ES-I3 (cell line): ENCODE data around the gene RAMP3.
"Not testable (repeated sequence)": the region's sequence is repeated elsewhere in the genome, so short reads cannot be mapped to it uniquely, and the experiment has no call there.

Experiments
- H3K36me3 ChIP-seq: 2 replicates; pipeline ENCODE4 v1.6.1; 2013; ENCODE audit warnings: mild to moderate bottlenecking, low read length, control low read depth, moderate library complexity; ENCODE audit not compliant: insufficient read depth
- H3K4me1 ChIP-seq: 2 replicates; pipeline ENCODE4 v1.6.1; 2013; ENCODE audit warnings: mild to moderate bottlenecking, control low read depth, low read length; ENCODE audit not compliant: insufficient read depth
- H3K9ac ChIP-seq: 2 replicates; pipeline ENCODE4 v1.6.1; 2013; ENCODE audit warnings: low read depth, mild to moderate bottlenecking, low read length, moderate library complexity
- H3K9me3 ChIP-seq: 2 replicates; pipeline ENCODE4 v1.6.1; 2013; ENCODE audit warnings: mild to moderate bottlenecking, low read length, moderate library complexity; ENCODE audit not compliant: control insufficient read depth, insufficient read depth

RAMP3 gene

DNA sequence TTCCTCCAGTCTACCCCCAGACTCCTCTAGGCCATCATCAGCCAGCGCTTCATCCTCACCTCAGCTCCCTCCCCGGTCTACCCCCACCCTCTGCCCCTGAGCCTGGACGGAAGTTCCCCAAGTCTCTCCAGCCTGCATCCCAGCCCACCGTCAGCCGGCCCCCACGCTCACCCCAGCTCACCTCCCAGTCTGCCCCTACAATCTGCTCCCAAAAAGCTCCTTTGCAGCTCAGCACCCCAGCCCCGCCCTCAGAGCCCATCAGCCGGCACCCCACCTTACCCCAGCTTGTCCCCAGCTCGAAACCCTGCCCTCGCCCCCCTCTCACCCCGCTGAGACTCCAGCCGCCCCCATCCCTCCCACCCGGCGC lies 322 bp upstream of the RAMP3 start:
- Histone ChIP-seq H3K9me3 (no peaks in the 10 kb centered on the region), H3K4me1 (no peaks in the 10 kb centered on the region; the same call in 1 of the 2 replicates), H3K36me3 (no peaks in the 10 kb centered on the region), H3K9ac (peak overlapping the region; percentile 38; the same call in 1 of the 2 replicates)

DNA sequence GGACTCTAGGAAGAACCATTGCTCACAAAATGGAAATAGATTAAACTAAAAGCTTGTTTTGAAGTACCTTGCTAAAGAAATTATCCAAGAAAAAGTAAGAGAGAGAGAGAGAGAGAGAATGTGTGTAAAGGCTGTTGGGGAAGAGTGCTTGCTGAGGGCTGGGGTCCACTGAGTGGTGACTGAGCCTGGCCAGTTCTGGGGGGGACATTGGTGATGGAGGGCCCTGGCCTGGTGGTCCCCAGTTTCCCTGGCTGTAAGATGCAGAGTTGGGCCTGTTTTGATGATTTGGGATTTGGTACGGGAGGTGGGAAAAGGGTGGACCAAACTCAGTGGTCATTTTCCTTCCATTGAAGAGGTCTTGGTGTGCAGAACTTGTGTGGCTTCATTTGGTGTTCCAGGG lies 880 bp downstream of the RAMP3 start:
- Histone ChIP-seq H3K36me3 (no peaks in the 10 kb centered on the region), H3K4me1 (no peaks in the 10 kb centered on the region; the same call in 1 of the 2 replicates), H3K9ac (no peak overlapping the region), H3K9me3 (no peaks in the 10 kb centered on the region)

DNA sequence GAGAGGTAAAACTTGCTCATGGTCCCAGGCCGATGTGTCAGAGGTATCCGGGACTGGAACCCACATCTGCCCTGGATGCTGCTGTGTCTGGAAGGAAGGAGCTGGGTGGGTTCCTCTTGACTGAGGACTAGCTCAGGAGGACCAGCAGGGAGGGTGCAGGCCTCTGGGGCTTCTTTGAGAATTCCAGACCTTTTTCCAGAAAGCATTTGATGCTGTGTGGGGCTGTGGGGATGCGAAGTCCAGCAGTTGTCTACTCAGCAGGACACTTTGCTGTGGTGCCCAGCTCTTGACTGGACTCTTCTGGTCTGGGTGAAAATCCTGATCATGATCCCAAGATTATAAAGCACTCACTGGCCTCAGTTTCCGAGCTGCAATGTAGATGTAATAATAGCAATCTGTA lies 1.7 kb downstream of the RAMP3 start:
- Histone ChIP-seq H3K36me3 (no peaks in the 10 kb centered on the region), H3K9me3 (no peaks in the 10 kb centered on the region), H3K9ac (no peak overlapping the region), H3K4me1 (no peaks in the 10 kb centered on the region)

DNA sequence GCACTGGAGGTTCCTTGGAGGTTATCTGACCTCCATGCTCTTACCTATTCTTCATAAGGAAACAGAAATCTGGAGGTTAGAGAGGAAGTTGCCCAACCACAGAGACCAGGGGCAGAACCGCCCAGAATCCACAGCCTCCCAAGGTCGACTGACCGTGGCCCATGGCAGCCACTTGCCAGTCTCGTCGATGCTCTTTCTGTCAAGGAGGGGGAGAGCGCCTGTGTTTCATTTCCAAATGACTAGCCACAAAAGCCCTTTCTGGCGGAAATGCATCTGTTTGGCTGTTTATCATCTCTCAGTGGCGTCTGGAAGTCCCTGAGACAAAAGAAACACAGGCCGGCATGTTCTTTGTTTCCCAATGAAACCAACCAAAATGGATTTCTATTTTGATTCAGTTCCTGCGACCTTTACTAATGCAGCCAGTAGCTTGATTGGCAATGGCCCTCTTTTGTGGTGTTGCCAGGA lies 2.9 kb downstream of the RAMP3 start:
- Histone ChIP-seq H3K4me1 (no peaks in the 10 kb centered on the region), H3K9me3 (no peaks in the 10 kb centered on the region), H3K9ac (no peak overlapping the region), H3K36me3 (no peaks in the 10 kb centered on the region)

DNA sequence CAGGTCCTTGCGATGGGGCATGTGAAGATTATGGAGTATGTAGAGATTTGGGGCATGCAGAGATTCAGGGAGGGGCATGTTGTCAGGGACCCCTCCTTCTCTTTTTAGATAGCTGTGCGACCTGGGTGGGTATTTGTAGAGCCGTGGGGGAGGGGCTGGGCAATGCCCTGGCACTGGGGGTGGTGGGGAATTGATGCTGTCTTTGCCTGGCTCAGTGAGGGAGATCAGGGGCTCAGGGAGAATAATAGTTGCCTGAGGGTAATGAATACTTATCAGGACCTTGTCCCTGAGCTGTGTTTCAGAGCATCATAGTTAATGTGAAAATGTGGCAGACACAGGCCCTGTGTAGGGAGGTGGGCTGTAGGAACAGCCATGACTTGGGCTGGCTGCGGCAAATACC lies 3.5 kb downstream of the RAMP3 start:
- Histone ChIP-seq H3K4me1 (no peaks in the 10 kb centered on the region), H3K36me3 (no peaks in the 10 kb centered on the region), H3K9me3 (no peaks in the 10 kb centered on the region), H3K9ac (no peak overlapping the region)

DNA sequence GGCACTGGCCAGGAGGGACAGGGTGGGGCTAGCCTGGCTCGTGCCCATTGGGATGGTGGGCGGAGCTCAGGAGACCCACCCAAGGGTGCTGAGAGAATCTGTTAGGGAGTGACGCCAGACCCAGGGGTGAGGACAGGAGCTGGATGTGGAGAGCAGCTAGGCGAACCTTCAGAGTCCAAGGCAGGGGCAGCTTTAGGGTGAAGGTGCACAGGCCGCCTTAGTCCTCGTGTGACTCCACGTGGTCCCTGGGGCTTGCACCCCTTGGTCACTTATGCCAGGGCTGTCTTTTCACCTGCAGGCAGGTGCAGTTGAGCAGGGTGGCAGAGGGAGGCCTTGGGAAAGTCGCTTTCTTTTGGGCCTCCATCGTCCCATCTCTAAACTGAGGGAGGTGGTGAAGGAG lies 4.3 kb downstream of the RAMP3 start:
- Histone ChIP-seq H3K9me3 (no peaks in the 10 kb centered on the region), H3K4me1 (no peaks in the 10 kb centered on the region), H3K9ac (no peak overlapping the region), H3K36me3 (no peaks in the 10 kb centered on the region)

DNA sequence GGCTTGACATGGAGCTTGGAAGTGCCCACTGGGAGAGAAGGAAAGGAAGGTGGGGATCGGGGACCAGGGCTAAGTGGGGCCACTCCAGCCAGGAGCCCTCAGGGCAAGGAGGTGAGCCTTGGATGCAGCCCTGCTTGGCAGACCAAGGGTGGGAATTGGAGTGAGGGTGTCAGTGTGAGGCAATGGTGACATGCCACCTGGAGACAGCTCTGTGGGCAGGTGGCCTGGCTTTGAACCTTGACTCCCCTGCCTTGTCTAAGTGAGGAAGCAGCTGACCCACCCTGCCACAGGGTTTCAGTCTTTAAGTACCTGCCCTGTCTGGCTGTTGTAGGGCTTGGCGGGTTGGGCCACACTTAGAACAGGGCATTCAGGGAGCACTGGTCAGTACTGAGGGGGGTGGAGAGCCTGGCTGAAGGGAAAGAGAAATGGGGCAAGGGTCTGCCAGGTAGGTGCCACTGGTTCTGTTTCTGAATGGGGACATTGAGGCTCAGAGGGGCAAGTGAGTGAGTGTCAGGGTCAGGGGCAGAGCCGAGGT lies 4.8 kb downstream of the RAMP3 start:
- Histone ChIP-seq H3K4me1 (no peaks in the 10 kb centered on the region), H3K36me3 (no peaks in the 10 kb centered on the region), H3K9ac (no peak overlapping the region), H3K9me3 (no peaks in the 10 kb centered on the region)

DNA sequence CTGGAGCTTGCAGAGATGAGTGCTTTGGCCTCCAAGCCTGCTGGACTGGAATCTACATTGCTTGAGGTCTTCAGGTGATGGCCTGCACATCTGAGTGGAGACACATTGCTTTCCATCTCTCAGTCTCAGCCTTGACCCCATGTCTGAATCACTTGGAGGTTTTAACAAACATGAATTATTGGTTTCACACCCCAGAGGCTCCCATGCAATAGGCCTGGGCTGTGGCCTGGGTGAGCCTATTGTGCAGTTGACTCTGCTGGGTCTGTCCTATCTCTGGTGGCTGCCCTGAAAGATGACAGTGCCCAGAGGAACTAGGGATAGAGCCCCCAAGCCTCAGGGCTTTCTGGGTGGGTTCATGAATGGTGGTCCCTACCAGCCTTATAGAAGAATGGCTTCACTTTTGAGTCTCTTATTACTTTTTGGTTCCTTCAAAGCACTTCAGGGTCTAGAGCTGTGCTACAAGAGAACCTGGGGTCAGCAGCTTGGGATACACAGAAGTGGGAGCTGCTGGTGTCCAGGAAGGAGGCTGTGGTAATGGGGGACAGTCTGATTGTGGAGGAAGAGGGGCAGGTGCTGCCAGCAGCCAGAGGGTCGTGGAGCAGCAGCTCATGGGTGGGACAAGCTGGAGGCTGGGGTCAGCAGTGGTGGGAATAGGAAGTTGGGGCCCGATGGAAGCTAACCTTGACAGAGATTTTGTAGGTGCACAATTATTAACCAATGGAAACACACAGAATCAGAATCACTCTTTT lies 5.5 kb downstream of the RAMP3 start:
- no peak overlapping the region for H3K9ac ChIP-seq
- H3K4me1 ChIP-seq = no peaks in the 10 kb centered on the region
- H3K9me3 ChIP-seq = no peaks in the 10 kb centered on the region
- no peaks in the 10 kb centered on the region for H3K36me3 ChIP-seq

DNA sequence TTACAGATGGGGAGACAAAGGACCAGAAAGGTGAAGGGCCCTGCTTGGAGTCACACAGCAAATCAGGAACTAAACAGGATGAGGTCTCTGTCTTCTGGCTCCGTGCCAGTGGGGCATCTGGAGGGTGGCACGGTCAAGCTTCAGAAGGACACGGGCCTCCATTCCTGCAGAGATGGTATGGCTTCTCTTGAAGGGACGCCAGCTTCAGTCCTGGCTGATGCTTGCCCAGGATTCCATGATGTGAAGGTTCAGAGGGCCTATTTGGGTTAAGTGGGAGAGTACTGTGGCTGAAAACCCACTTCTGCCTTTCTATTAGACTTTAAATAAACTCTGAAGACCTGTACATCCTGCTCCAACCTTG lies 6.1 kb downstream of the RAMP3 start:
- H3K36me3 ChIP-seq = no peaks in the 10 kb centered on the region
- H3K9ac ChIP-seq = no peak overlapping the region
- H3K9me3 ChIP-seq = no peaks in the 10 kb centered on the region
- H3K4me1 ChIP-seq = no peaks in the 10 kb centered on the region

DNA sequence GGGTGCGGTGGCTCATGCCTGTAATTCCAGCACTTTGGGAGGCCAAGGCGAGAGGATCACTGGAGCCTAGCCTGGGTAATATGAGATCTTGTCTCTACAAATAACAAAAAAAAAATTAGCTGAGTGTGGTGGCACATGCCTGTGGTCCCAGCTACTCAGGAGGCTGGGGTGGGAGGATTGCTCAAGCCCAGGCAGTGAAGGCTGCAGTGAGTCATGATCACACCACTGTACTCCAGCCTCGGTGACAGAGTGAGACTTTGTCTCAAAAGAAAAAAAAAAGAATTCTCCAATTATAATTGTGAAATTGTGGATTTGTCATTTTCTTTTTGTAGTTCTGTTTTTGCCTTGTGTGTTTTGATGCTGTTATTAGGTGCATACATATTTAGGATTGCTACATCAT lies 6.7 kb downstream of the RAMP3 start:
- H3K4me1 ChIP-seq, H3K9me3 ChIP-seq, H3K9ac ChIP-seq, H3K36me3 ChIP-seq: not testable (repeated sequence)

DNA sequence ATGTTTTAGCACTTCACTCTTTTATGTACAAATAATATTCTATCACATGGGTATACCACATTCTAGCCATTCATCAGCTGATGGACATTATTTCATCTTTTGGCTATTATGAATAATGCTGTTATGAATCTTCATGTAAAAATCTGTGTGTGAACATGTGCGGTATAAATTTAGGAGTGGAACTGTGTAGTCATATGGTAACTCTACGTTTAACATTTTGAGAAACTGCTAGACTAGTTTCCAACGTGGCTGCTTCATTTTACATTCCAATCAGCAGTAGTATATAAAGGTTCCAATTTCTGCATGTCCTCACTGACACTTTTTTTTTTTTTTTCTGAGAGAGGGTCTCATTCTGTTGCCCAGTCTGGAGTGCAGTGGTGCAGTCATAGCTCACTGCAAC lies 8.3 kb downstream of the RAMP3 start:
- no peak overlapping the region for H3K9ac ChIP-seq
- no peaks in the 10 kb centered on the region for H3K4me1 ChIP-seq
- H3K9me3 ChIP-seq = no peaks in the 10 kb centered on the region
- no peaks in the 10 kb centered on the region for H3K36me3 ChIP-seq

DNA sequence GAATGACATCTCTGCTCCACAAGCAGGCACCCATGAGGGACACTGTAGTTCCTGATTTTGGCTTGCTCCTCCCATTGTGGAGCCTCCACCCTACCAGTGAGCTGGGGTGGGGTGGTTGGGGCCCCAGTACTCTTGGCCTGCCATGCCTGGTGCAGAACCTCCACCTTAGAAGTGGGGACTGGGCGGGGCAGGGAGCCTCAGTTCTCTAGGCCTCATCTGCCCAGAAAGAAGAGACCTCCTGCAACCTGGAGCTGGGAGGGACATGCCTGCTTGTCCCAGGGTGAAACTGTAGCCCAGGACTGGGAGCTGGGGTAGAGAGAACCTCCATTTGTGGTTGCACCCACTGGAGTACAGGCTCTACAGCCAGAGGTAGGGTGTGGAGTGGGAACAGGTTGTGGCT lies 14.4 kb downstream of the RAMP3 start:
- Histone ChIP-seq H3K4me1 (no peaks in the 10 kb centered on the region), H3K9ac (no peak overlapping the region), H3K9me3 (no peaks in the 10 kb centered on the region), H3K36me3 (no peaks in the 10 kb centered on the region)

DNA sequence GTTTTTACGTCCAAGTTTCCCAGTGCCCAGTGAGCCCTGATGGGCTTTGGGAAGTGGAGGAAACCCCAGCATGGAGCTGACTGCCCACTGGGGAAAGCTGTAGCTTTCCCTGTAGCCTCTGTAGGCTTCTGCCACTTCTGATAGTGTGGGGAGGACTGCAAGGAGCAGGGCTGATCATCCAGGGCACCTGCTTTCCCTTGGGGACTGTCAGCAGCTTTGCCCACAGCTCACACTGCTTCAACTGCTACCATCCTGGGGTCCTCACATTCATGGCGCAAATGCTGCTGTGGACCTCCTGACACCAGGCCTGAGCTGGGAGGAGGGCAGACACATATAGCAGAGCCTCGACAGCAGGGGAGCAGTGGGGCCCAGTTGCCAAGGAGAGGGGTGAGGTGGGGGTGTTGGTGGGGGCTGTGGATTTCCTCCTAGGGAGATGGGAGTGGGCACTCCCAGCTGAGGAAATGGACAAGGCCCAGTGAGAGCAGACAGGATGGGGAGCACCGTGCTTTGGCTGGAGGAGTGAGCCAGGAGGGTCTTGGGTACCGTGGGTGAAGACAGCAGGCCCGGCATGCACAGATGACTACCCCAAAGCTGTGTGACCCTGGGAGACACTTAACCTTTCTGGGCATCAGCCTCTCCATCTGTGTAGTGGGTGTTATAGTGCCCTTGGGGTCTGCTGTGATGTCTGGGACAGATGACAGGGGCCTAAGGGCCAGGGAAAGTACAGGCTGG lies 16.2 kb downstream of the RAMP3 start:
- Histone ChIP-seq H3K9ac (no peak overlapping the region), H3K36me3 (no peaks in the 10 kb centered on the region), H3K4me1 (no peaks in the 10 kb centered on the region), H3K9me3 (no peaks in the 10 kb centered on the region)

DNA sequence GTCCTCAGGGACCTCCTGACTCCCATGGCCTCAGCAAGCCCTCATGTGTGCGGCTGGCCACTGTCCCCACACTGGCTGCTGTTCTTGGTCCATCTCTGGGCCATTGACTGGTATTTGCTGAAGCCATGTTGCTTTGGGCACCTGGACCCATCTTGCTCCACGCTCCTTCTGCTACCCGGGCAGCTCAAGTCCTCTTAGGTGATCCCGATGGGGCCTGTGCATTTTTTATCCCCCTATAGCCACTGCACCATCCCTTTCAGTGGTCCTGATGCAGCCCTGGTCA lies 16.7 kb downstream of the RAMP3 start:
- no peaks in the 10 kb centered on the region for H3K36me3 ChIP-seq
- no peaks in the 10 kb centered on the region for H3K4me1 ChIP-seq
- no peak overlapping the region for H3K9ac ChIP-seq
- no peaks in the 10 kb centered on the region for H3K9me3 ChIP-seq
